HG02943 (cell line): ENCODE data around the gene ZNF573.

ENCODE experiments used
- ATAC-seq: cut with Tn5 transposase; IDR thresholded peaks from one replicate; pipeline ENCODE4 v1.9.1; 2021; ENCODE audit warnings: mild to moderate bottlenecking, low read depth, moderate library complexity; ENCODE audit not compliant: unreplicated experiment

ZNF573 gene

DNA sequence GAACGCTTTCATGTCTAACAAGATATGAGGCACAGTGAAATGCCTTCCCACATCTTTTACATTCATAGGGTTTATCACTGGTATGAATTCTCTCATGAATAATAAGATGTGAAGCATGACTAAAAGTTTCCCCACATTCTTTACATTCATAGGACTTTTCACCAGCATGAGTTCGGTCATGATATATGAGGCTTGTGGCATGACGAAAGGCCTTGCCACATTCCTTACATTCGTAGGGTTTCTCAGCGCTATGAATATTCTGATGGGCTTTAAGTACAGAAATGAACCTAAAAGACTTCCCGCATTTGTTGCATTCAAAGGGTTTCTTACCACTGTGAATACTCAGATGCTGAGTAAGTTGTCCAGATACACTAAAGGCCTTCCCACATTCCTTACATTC, 81.2 kb downstream of the ZNF573 start:
- no peak for ATAC-seq

DNA sequence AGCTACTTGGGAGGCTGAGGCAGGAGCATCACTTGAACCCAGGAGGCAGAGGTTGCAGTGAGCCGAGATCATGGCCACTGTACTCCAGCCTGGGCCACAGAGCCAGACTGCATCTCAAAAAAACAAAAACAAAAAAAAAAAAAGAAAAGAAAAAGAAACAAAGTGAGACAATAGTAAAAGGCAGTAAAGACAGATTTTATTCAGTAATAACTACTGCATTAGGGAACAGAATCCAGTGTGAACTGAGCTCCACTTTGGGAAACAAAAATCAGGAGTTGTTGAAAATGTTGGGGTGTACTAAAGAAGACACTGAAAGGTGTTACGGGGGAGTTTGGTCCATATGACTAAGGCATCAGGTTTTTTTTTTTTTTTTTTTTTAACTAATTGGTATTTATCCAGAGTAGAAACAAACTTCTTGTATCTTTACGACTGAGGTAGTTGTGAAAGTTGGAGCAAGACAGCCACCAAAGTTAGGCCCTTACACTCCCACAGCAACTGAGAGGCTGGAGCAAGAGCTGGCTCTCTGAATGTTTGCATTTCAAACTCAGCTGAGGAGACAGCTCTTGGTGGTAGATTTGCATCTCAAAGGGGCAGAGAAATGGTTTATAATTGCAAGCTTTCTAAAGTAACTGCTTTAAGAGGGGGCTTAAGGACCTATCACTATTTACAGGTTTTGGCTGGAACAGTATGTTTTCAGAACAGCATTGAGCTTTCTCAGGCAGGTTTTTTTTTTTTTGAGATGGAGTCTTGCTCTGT, 84.1 kb downstream of the ZNF573 start:
- no peak for ATAC-seq

DNA sequence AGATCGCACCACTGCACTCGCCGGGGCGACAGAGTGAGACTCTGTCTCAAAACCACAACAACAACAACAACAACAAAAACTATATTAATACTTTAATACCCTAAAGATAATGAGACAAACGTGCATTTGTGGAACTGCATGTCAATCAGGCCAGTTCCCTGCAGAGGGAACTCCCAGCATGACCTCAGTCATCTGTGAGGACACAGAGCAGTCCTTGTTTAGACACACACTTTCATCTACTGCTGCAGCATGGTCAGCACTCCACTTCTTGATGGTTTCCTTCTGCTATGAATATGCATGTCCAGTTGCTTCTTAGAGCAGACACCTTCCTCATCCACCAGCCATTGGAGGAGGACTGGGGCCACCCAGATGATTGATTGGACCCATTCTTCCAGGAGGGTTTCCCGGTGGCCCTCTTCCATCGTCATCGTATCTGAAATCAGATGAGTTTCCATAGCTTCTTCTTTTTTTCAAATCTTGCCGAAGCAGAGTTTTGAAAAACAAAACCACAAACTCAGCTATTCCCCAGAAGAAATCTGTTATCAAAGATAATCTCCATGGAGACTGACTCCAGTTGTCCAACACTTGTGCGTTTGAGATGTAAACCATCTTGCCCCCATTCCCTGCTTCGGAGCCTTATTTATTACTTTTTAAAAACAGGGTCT, 86.3 kb downstream of the ZNF573 start:
- no peak for ATAC-seq

DNA sequence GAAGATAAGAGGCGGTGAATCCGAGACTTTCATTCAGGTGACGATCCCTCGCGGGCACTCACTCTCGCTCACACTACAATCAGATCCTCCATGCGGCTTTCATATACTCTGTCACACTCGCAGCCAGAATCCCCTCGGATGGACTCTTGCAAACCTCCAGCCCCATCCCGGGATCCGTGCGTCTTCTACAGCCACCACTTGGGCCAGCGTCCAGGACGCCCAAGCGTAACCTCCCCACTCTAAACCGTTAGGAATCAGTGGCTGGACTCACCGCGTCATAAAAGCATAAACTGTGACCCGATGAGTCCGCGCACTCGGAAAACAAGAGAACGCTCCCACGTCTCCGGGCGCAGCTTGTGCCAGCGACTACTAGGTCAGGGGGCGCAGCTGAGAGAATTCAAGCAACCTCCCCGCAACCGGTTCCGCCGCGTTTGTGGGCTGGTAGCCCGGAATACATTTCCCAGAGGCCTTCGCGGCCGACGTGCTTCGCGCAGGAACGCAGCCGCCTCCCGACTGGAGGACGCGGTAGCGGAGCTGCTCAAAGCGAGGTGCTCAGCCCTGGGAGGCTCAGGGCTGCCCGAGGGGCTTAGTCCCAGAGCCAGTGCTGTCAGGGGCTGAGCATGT, 87.4 kb downstream of the ZNF573 start:
- no peak for ATAC-seq
